ENCODE data around the gene TMPRSS9. TPM values are rescaled to one million over a fixed set of nuclear protein-coding genes. Genes with fewer than 3 reads are reported as not detected.

The TMPRSS9 gene
- total and polyA plus RNA-seq, 2 of the 13 experiments (the other 11 are each of a cell fraction or from before 2014, with no cell fraction given), result 2.5 to 5.2 TPM

- 0% methylated on average over 5 of the region's 5 CpGs for WGBS (ENCODE audit: low lambda C conversion rate)
- no TSS peak for BruUV-seq (replicated peaks)
- Histone ChIP-seq H3K36me3 (replicated peaks in 1 of 2; ENCODE audit: control insufficient read depth in 1 of 2, insufficient read depth in 2 of 2, low read length in 2 of 2) (0 out of 5 replicates have a peak, but pooled peaks cover 0 to 2% of the 10 kb centered on the region in 2 experiments), H3K9me3 (ENCODE audit: low read length) (no peaks in the 10 kb centered on the region), H3K27ac (ENCODE audit: extremely low read length, insufficient read depth, low read length) (peak overlapping the region; percentile 86), H3K4me3 (replicated peaks in 1 of 3; ENCODE audit: insufficient read depth in 1 of 3, low read depth in 2 of 3, low read length in 3 of 3) (peak overlapping the region in 1 of 3 experiments; percentile 95; a peak in 1 of 6 replicates), H3K4me1 (ENCODE audit: insufficient read depth, low read length) (peaks cover 62% of the 10 kb centered on the region), H3K79me2 (ENCODE audit: insufficient read depth, low read length) (peaks cover 36% of the 10 kb centered on the region), H4K20me1 (ENCODE audit: insufficient read depth, low read length) (0 out of 2 replicates have a peak, but pooled peaks cover 9% of the 10 kb centered on the region), H3K4me2 (ENCODE audit: low read depth, low read length) (peak overlapping the region; percentile 97), H2AFZ (ENCODE audit: low read length) (no peak overlapping the region), H3K27me3 (ENCODE audit: control insufficient read depth in 1 of 2, insufficient read depth in 2 of 2, low read length in 2 of 2) (no peaks in the 10 kb centered on the region), H3K9ac (ENCODE audit: insufficient read depth, low read depth, low read length) (0 out of 2 replicates have a peak overlapping the region, but pooled peaks have one; percentile 5)
- ChIA-PET CTCF (ENCODE audit: low intra/inter-chr PET ratio, low total read pairs) (no interaction called here), POLR2A (interaction anchor here (1.1 to 3.5 kb wide), 5 partner anchors 18 to 162 kb away, joined by 3 to 49 read pairs (median 8); partner anchors contain the start of genes GADD45B and TIMM13)
- peak; percentile 86 for FAIRE-seq
- peak; percentile 88 for DNase-seq (ENCODE audit: low spot score)
- peak; percentile 37 for ATAC-seq
- intact Hi-C loops (cut with micrococcal nuclease; ENCODE audit: unreplicated experiment) (no loop called here), in situ Hi-C loops (cut with HindIII; ENCODE audit: extremely low pct_ligation_motif_present, low pct_unique_long_range_greater_than_20kb) (no loop called here)
- TF ChIP-seq MXD1 (CRISPR knock-in tag; IDR thresholded peaks at IDR 0.05) (no peak), HIVEP1 (CRISPR knock-in tag; IDR thresholded peaks at IDR 0.05) (no peak), TSC22D2 (CRISPR knock-in tag; IDR thresholded peaks at IDR 0.05; ENCODE audit: borderline replicate concordance) (no peak), HOXA7 (CRISPR knock-in tag; IDR thresholded peaks at IDR 0.05) (no peak), CEBPZ (IDR thresholded peaks at IDR 0.05; ENCODE audit: low read length) (no peak), MXD4 (CRISPR knock-in tag; IDR thresholded peaks at IDR 0.05) (no peak), CREM (IDR thresholded peaks at IDR 0.05) (peak; percentile 34; the same call in 1 of the 2 replicates), CREM (CRISPR knock-in tag; IDR thresholded peaks at IDR 0.05) (no peak), PAXIP1 (CRISPR knock-in tag; conservative IDR thresholded peaks at IDR 0.05) (peak; percentile 58; the same call in 1 of the 2 replicates), ETS1 (CRISPR knock-in tag; IDR thresholded peaks at IDR 0.05) (no peak), ZNF232 (CRISPR knock-in tag; IDR thresholded peaks at IDR 0.05; ENCODE audit: borderline replicate concordance) (no peak)
Measured at GRCh38 chr19:2458054-2458453, 98.0 kb downstream of the TMPRSS9 start.
